Measurements from ENCODE around the gene DYNC1I1.

DNA sequence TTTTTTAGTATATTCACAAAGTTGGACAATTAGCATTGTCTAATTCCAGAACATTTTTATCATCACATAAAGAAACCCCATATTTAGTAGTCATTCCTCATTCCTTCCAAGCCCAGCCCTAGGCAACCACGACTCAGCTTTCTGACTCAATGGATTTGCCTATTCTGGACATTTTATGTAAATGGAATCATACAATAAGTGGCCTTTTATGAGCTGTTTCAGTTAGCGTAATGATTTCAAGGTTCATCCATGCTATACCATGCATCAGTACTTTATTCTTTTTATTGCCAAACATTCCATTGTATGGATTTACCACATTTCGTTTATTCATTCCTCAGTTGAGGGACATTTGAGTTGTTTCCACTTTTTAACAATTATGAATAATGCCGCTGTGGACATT is 249.2 kb downstream of the DYNC1I1 start:
- no peak for TF ChIP-seq EZH2phosphoT487 (IDR thresholded peaks at IDR 0.05; ENCODE audit: insufficient read depth, low read depth)
- TF ChIP-seq EZH2 (IDR thresholded peaks at IDR 0.05; ENCODE audit: insufficient read depth, poor library complexity, severe bottlenecking) = no peak
